ENCODE data around the gene TMEM62. TPM values are rescaled to one million over a fixed set of nuclear protein-coding genes. Genes with fewer than 3 reads are reported as not detected.

The TMEM62 gene
- total RNA-seq, 1 experiment from 2014 or later, result 47.8 TPM

- no peak overlapping the region for H3K4me3 ChIP-seq (ENCODE audit: low read length)
- H2AFZ ChIP-seq (ENCODE audit: low read length), result no peak overlapping the region
- H3K36me3 ChIP-seq (ENCODE audit: insufficient read depth, low read length), result no peaks in the 10 kb centered on the region
- no peaks in the 10 kb centered on the region for H3K27me3 ChIP-seq (ENCODE audit: low read length)
- no peak overlapping the region for H3K9ac ChIP-seq (ENCODE audit: low read length)
- H3K9me3 ChIP-seq (ENCODE audit: low read length), result no peaks in the 10 kb centered on the region
- H3K9me2 ChIP-seq (replicated peaks; ENCODE audit: insufficient read depth, low read length), result no peaks in the 10 kb centered on the region
- no peak overlapping the region for H3K27ac ChIP-seq (ENCODE audit: low read length)
- no peak for DNase-seq
- H3K4me2 ChIP-seq (ENCODE audit: low read depth, low read length, poor library complexity, severe bottlenecking), result no peak overlapping the region
- H3K79me2 ChIP-seq (ENCODE audit: low read length), result no peaks in the 10 kb centered on the region
- H3K4me1 ChIP-seq (ENCODE audit: low read length), result no peaks in the 10 kb centered on the region
- no peaks in the 10 kb centered on the region for H4K20me1 ChIP-seq (ENCODE audit: insufficient read depth, low read depth, low read length)
Observed at GRCh38 chr15:43210807-43211206, 77.4 kb downstream of the TMEM62 start.

GRCh38 chr15:43211224-43211735, 77.9 kb downstream of the TMEM62 start:
- Histone ChIP-seq H3K4me3 (ENCODE audit: low read length) (no peak overlapping the region), H3K36me3 (ENCODE audit: insufficient read depth, low read length) (no peaks in the 10 kb centered on the region), H2AFZ (ENCODE audit: low read length) (no peak overlapping the region), H3K79me2 (ENCODE audit: low read length) (no peaks in the 10 kb centered on the region), H3K4me1 (ENCODE audit: low read length) (no peaks in the 10 kb centered on the region), H3K4me2 (ENCODE audit: low read depth, low read length, poor library complexity, severe bottlenecking) (no peak overlapping the region), H3K9me2 (replicated peaks; ENCODE audit: insufficient read depth, low read length) (no peaks in the 10 kb centered on the region), H3K27me3 (ENCODE audit: low read length) (no peaks in the 10 kb centered on the region), H3K9me3 (ENCODE audit: low read length) (no peaks in the 10 kb centered on the region), H3K9ac (ENCODE audit: low read length) (no peak overlapping the region), H3K27ac (ENCODE audit: low read length) (no peak overlapping the region), H4K20me1 (ENCODE audit: insufficient read depth, low read depth, low read length) (no peaks in the 10 kb centered on the region)
- no peak for DNase-seq

DNA sequence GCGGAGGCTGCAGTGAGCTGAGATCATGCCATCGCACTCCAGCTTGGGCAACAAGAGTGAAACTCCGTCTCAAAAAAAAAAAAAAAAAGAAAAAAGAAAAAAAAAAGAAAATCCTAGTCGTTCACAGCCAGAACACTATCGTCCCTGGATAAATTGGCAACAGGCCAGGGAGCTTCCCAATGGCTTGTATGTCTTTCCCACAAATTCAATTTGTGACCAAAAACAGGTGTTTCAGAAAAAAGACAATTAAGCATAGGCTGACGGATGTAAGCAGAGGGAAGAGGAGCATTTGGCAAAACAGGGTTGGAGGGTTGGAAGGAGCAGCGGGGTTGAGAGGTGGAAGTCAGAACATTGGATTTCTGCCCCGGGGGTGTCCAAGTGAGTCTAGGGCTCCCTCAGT, 78.9 kb downstream of the TMEM62 start:
- H3K9ac ChIP-seq (ENCODE audit: low read length), result no peak overlapping the region
- DNase-seq, result no peak
- H4K20me1 ChIP-seq (ENCODE audit: insufficient read depth, low read depth, low read length), result no peaks in the 10 kb centered on the region
- H3K27ac ChIP-seq (ENCODE audit: low read length), result no peak overlapping the region
- no peak overlapping the region for H3K4me3 ChIP-seq (ENCODE audit: low read length)
- no peak overlapping the region for H2AFZ ChIP-seq (ENCODE audit: low read length)
- H3K4me2 ChIP-seq (ENCODE audit: low read depth, low read length, poor library complexity, severe bottlenecking), result no peak overlapping the region
- no peaks in the 10 kb centered on the region for H3K9me3 ChIP-seq (ENCODE audit: low read length)
- no peaks in the 10 kb centered on the region for H3K36me3 ChIP-seq (ENCODE audit: insufficient read depth, low read length)
- H3K27me3 ChIP-seq (ENCODE audit: low read length), result no peaks in the 10 kb centered on the region
- H3K9me2 ChIP-seq (replicated peaks; ENCODE audit: insufficient read depth, low read length), result no peaks in the 10 kb centered on the region
- no peaks in the 10 kb centered on the region for H3K4me1 ChIP-seq (ENCODE audit: low read length)
- H3K79me2 ChIP-seq (ENCODE audit: low read length), result no peaks in the 10 kb centered on the region

GRCh38 chr15:43212951-43213350, 79.6 kb downstream of the TMEM62 start:
- Histone ChIP-seq H3K27ac (ENCODE audit: low read length) (no peak overlapping the region), H3K36me3 (ENCODE audit: insufficient read depth, low read length) (no peaks in the 10 kb centered on the region), H4K20me1 (ENCODE audit: insufficient read depth, low read depth, low read length) (no peaks in the 10 kb centered on the region), H3K4me1 (ENCODE audit: low read length) (no peaks in the 10 kb centered on the region), H3K4me2 (ENCODE audit: low read depth, low read length, poor library complexity, severe bottlenecking) (no peak overlapping the region), H3K9me2 (replicated peaks; ENCODE audit: insufficient read depth, low read length) (no peaks in the 10 kb centered on the region), H3K27me3 (ENCODE audit: low read length) (no peaks in the 10 kb centered on the region), H3K79me2 (ENCODE audit: low read length) (no peaks in the 10 kb centered on the region), H3K4me3 (ENCODE audit: low read length) (no peak overlapping the region), H2AFZ (ENCODE audit: low read length) (no peak overlapping the region), H3K9ac (ENCODE audit: low read length) (no peak overlapping the region), H3K9me3 (ENCODE audit: low read length) (no peaks in the 10 kb centered on the region)
- DNase-seq, result no peak

DNA sequence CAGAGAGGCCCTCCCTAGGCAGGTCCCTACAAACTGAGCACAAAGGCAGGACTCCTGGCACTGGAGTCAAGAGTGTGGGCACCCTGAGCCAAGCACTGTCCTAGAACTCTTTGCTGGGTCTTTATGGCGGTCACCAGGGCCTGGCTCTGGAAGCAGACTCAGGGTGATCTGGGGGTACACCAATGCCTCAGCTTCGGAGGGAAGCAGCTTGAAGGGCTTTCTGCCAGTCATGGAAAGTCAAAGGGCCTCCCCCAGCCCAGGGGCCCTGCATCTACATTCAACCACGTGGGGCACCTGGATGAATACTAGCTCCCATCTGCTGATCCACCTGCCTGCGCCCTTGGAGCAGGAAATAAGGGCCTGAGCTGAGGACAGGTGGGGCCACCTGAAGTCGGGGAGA, 80.1 kb downstream of the TMEM62 start:
- H3K4me2 ChIP-seq (ENCODE audit: low read depth, low read length, poor library complexity, severe bottlenecking), result no peak overlapping the region
- H3K9ac ChIP-seq (ENCODE audit: low read length), result no peak overlapping the region
- H4K20me1 ChIP-seq (ENCODE audit: insufficient read depth, low read depth, low read length), result no peaks in the 10 kb centered on the region
- H2AFZ ChIP-seq (ENCODE audit: low read length), result no peak overlapping the region
- H3K36me3 ChIP-seq (ENCODE audit: insufficient read depth, low read length), result no peaks in the 10 kb centered on the region
- no peaks in the 10 kb centered on the region for H3K27me3 ChIP-seq (ENCODE audit: low read length)
- no peaks in the 10 kb centered on the region for H3K79me2 ChIP-seq (ENCODE audit: low read length)
- H3K4me3 ChIP-seq (ENCODE audit: low read length), result no peak overlapping the region
- H3K27ac ChIP-seq (ENCODE audit: low read length), result no peak overlapping the region
- DNase-seq, result no peak
- H3K4me1 ChIP-seq (ENCODE audit: low read length), result no peaks in the 10 kb centered on the region
- H3K9me3 ChIP-seq (ENCODE audit: low read length), result no peaks in the 10 kb centered on the region
- H3K9me2 ChIP-seq (replicated peaks; ENCODE audit: insufficient read depth, low read length), result no peaks in the 10 kb centered on the region

DNA sequence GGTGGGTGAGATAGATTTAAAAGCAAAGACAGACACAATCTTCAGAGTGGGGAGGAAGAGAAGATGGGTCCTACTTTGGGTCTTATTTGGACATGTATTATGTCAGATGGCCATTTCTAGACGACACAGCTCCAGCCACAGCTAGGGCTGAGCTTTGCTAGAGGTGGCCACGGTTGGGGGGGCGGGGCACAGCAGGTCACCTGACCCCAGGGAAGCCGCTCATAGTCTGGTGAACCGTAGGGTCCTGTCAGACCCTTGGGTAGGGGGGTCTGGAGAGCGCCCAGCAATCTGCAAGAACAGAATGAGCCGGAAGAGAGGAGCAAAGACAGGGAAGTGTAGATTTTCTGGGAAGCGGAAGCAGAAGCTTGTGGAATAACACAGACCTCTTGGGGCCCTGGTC, 80.8 kb downstream of the TMEM62 start:
- Histone ChIP-seq H3K36me3 (ENCODE audit: insufficient read depth, low read length) (no peaks in the 10 kb centered on the region), H3K4me2 (ENCODE audit: low read depth, low read length, poor library complexity, severe bottlenecking) (no peak overlapping the region), H3K27me3 (ENCODE audit: low read length) (no peaks in the 10 kb centered on the region), H3K9me3 (ENCODE audit: low read length) (no peaks in the 10 kb centered on the region), H3K9ac (ENCODE audit: low read length) (no peak overlapping the region), H3K27ac (ENCODE audit: low read length) (no peak overlapping the region), H3K79me2 (ENCODE audit: low read length) (no peaks in the 10 kb centered on the region), H2AFZ (ENCODE audit: low read length) (no peak overlapping the region), H3K9me2 (replicated peaks; ENCODE audit: insufficient read depth, low read length) (no peaks in the 10 kb centered on the region), H3K4me1 (ENCODE audit: low read length) (peaks cover 4% of the 10 kb centered on the region), H3K4me3 (ENCODE audit: low read length) (no peak overlapping the region), H4K20me1 (ENCODE audit: insufficient read depth, low read depth, low read length) (no peaks in the 10 kb centered on the region)
- peak; percentile 35 for DNase-seq

GRCh38 chr15:43214592-43215295, 81.4 kb downstream of the TMEM62 start:
- Histone ChIP-seq H3K9me3 (ENCODE audit: low read length) (no peaks in the 10 kb centered on the region), H3K9ac (ENCODE audit: low read length) (no peak overlapping the region)

DNA sequence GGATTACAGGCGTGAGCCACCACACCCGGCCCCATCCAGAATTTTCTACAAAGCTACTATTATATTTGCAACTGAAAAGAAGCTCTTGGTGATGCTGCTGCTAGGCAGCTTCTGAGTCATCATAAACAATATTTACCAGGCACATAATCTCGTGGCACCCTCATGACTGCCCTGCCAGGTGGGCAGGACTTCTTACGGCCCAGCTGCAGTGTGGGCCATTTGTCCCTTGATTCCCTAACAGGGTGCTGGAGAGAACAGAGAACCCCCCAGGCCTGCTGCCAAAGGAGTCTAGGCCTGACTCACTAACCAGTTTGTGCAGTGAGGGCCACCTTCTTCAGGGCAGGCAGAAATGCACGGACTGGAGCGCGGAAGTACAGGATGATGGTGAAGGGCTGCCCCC, 82.6 kb downstream of the TMEM62 start:
- Histone ChIP-seq H3K9me3 (ENCODE audit: low read length) (no peaks in the 10 kb centered on the region), H3K4me2 (ENCODE audit: low read depth, low read length, poor library complexity, severe bottlenecking) (no peak overlapping the region), H3K9me2 (replicated peaks; ENCODE audit: insufficient read depth, low read length) (no peaks in the 10 kb centered on the region), H3K4me1 (ENCODE audit: low read length) (peaks cover 4% of the 10 kb centered on the region), H3K9ac (ENCODE audit: low read length) (no peak overlapping the region), H3K27me3 (ENCODE audit: low read length) (no peaks in the 10 kb centered on the region), H3K79me2 (ENCODE audit: low read length) (no peaks in the 10 kb centered on the region), H3K4me3 (ENCODE audit: low read length) (no peak overlapping the region), H4K20me1 (ENCODE audit: insufficient read depth, low read depth, low read length) (no peaks in the 10 kb centered on the region), H3K36me3 (ENCODE audit: insufficient read depth, low read length) (no peaks in the 10 kb centered on the region), H2AFZ (ENCODE audit: low read length) (no peak overlapping the region), H3K27ac (ENCODE audit: low read length) (no peak overlapping the region)
- DNase-seq, result no peak

More at GRCh38 chr15:43214592-43215295, 81.4 kb downstream of the TMEM62 start:
- no peaks in the 10 kb centered on the region for H3K27me3 ChIP-seq (ENCODE audit: low read length)
- H3K4me1 ChIP-seq (ENCODE audit: low read length), result peaks cover 4% of the 10 kb centered on the region
- no peak overlapping the region for H3K4me3 ChIP-seq (ENCODE audit: low read length)
- no peak overlapping the region for H3K4me2 ChIP-seq (ENCODE audit: low read depth, low read length, poor library complexity, severe bottlenecking)
- H3K27ac ChIP-seq (ENCODE audit: low read length), result no peak overlapping the region
- no peaks in the 10 kb centered on the region for H4K20me1 ChIP-seq (ENCODE audit: insufficient read depth, low read depth, low read length)
- H3K79me2 ChIP-seq (ENCODE audit: low read length), result no peaks in the 10 kb centered on the region
- DNase-seq, result no peak
- no peak overlapping the region for H2AFZ ChIP-seq (ENCODE audit: low read length)
- H3K9me2 ChIP-seq (replicated peaks; ENCODE audit: insufficient read depth, low read length), result no peaks in the 10 kb centered on the region
- H3K36me3 ChIP-seq (ENCODE audit: insufficient read depth, low read length), result no peaks in the 10 kb centered on the region
